Middle frontal gyrus (tissue), 1 donor: ENCODE data around the gene FN1.
"Not testable (repeated sequence)": the region's sequence is repeated elsewhere in the genome, so short reads cannot be mapped to it uniquely, and the experiment has no call there.

Experiments used
- DNase-seq: peaks from one replicate; pipeline ENCODE4 v3.0.0-alpha.2; 2015; ENCODE audit warnings: low spot score; ENCODE audit errors: extremely low spot score

FN1 gene

GRCh38 chr2:215354771-215355695 lies 80.8 kb downstream of the FN1 start:
- DNase-seq = no peak

- no peak for DNase-seq
Observed at GRCh38 chr2:215352602-215353001, 83.3 kb downstream of the FN1 start.

- DNase-seq = no peak
Observed at GRCh38 chr2:215347878-215348277, 88.0 kb downstream of the FN1 start.

- no peak for DNase-seq
Observed at GRCh38 chr2:215338883-215339679, 96.8 kb downstream of the FN1 start.

- no peak for DNase-seq
Observed at GRCh38 chr2:215332872-215333595, 102.8 kb downstream of the FN1 start.

- DNase-seq = no peak
Observed at GRCh38 chr2:215328066-215328465, 107.8 kb downstream of the FN1 start.

- no peak for DNase-seq
Observed at GRCh38 chr2:215324811-215325210, 111.1 kb downstream of the FN1 start.

- no peak for DNase-seq
Observed at GRCh38 chr2:215320679-215321078, 115.2 kb downstream of the FN1 start.

GRCh38 chr2:215320102-215320501 lies 115.8 kb downstream of the FN1 start:
- no peak for DNase-seq

- no peak for DNase-seq
Observed at GRCh38 chr2:215319500-215319899, 116.4 kb downstream of the FN1 start.

GRCh38 chr2:215316336-215316735 lies 119.5 kb downstream of the FN1 start:
- no peak for DNase-seq

GRCh38 chr2:215315301-215315700 lies 120.6 kb downstream of the FN1 start:
- no peak for DNase-seq

- no peak for DNase-seq
Observed at GRCh38 chr2:215314896-215315295, 121.0 kb downstream of the FN1 start.

- DNase-seq = no peak
Observed at GRCh38 chr2:215313255-215313613, 122.6 kb downstream of the FN1 start.

- peak; percentile 87 for DNase-seq
Observed at GRCh38 chr2:215311625-215312396, 124.1 kb downstream of the FN1 start, which contains the start of gene ATIC. Gene ATIC (plus strand): TSS chr2:215312059. CDS start chr2:215312143, 84 bp downstream.

- not testable (repeated sequence) for DNase-seq
Observed at GRCh38 chr2:215311259-215311624, 124.6 kb downstream of the FN1 start.
